Measurements from ENCODE around the gene CAMK2G. TPM values are rescaled to one million over a fixed set of nuclear protein-coding genes. Genes with fewer than 3 reads are reported as not detected.
A peak's percentile ranks its signal among the peaks of the same experiment; 100 is the strongest.
"Not testable (repeated sequence)": the region's sequence is repeated elsewhere in the genome, so short reads cannot be mapped to it uniquely, and the experiment has no call there.

The CAMK2G gene
- total RNA-seq, 1 donor from 2014 or later: 25.7 TPM

DNA sequence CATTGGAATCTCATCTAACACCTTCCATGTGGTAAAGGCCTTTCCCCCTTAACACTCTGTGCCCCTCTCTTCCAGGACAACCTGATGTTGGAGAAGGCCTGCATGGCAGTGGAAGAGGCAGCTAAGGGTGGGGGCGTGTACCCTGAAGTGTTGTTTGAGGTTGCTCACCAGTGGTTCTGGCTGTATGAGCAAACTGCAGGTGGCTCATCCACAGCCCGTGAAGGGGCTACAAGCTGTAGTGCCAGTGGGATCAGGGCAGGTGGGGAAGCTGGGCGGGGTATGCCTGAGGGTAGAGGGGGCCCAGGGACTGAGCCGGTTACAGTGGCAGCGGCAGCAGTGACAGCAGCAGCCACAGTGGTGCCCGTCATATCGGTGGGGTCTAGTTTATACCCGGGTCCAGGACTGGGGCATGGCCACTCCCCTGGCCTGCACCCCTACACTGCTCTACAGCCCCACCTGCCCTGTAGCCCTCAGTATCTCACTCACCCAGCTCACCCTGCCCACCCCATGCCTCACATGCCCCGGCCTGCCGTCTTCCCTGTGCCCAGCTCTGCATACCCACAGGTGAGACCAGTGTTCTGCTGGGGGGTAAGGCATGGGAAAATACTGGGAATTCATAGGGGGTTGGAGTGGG is 75.3 kb downstream of the CAMK2G start:
- Mint-ChIP-seq H3K4me1 (no peaks in the 10 kb centered on the region), H3K4me3 (no peak overlapping the region), H3K27me3 (ENCODE audit: low read depth) (no peaks in the 10 kb centered on the region), H3K9me3 (no peaks in the 10 kb centered on the region), H3K27ac (ENCODE audit: unreplicated experiment) (no peak overlapping the region), H3K36me3 (ENCODE audit: low read depth) (peaks cover 11% of the 10 kb centered on the region)
- TF ChIP-seq, protein P1, sequence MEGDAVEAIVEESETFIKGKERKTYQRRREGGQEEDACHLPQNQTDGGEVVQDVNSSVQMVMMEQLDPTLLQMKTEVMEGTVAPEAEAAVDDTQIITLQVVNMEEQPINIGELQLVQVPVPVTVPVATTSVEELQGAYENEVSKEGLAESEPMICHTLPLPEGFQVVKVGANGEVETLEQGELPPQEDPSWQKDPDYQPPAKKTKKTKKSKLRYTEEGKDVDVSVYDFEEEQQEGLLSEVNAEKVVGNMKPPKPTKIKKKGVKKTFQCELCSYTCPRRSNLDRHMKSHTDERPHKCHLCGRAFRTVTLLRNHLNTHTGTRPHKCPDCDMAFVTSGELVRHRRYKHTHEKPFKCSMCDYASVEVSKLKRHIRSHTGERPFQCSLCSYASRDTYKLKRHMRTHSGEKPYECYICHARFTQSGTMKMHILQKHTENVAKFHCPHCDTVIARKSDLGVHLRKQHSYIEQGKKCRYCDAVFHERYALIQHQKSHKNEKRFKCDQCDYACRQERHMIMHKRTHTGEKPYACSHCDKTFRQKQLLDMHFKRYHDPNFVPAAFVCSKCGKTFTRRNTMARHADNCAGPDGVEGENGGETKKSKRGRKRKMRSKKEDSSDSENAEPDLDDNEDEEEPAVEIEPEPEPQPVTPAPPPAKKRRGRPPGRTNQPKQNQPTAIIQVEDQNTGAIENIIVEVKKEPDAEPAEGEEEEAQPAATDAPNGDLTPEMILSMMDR (conservative IDR thresholded peaks at IDR 0.05): no peak
- DNase-seq (ENCODE audit: low read depth, low spot score): no peak

DNA sequence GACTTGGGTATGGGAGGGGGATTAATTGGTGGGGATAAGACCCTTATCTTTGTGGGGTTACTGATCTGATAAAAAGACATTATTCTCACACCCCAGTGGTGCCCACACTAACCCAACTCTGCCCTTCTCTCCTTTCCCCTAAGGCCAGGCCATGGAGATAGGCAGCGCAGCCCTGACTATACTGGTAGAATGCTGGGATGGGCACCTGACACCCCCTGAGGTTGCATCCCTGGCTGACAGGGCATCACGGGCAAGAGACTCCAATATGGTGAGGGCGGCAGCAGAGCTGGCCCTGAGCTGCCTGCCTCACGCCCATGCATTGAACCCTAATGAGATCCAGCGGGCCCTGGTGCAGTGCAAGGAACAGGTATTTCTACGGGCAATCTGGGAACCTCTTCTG is 76.3 kb downstream of the CAMK2G start:
- TF ChIP-seq, protein P1 (conservative IDR thresholded peaks at IDR 0.05): no peak
- DNase-seq (ENCODE audit: low read depth, low spot score): no peak
- H3K27ac Mint-ChIP-seq (ENCODE audit: unreplicated experiment): peak overlapping the region; percentile 67
- peaks cover 12% of the 10 kb centered on the region for H3K36me3 Mint-ChIP-seq (ENCODE audit: low read depth)
- H3K27me3 Mint-ChIP-seq (ENCODE audit: low read depth): no peaks in the 10 kb centered on the region
- no peaks in the 10 kb centered on the region for H3K9me3 Mint-ChIP-seq
- H3K4me1 Mint-ChIP-seq: no peaks in the 10 kb centered on the region
- peak overlapping the region; percentile 2 for H3K4me3 Mint-ChIP-seq

- no peaks in the 10 kb centered on the region for H3K9me3 Mint-ChIP-seq
- no peak for DNase-seq (ENCODE audit: low read depth, low spot score)
- H3K27me3 Mint-ChIP-seq (ENCODE audit: low read depth): no peaks in the 10 kb centered on the region
- peaks cover 14% of the 10 kb centered on the region for H3K36me3 Mint-ChIP-seq (ENCODE audit: low read depth)
- H3K4me1 Mint-ChIP-seq: no peaks in the 10 kb centered on the region
- H3K4me3 Mint-ChIP-seq: peak overlapping the region; percentile 2
- no peak overlapping the region for H3K27ac Mint-ChIP-seq (ENCODE audit: unreplicated experiment)
- TF ChIP-seq, protein P1 (conservative IDR thresholded peaks at IDR 0.05): no peak
These were observed 76.9 kb downstream of the CAMK2G start for GRCh38 chr10:73797324-73798025.

- no peak for DNase-seq (ENCODE audit: low read depth, low spot score)
- H3K4me3 Mint-ChIP-seq: no peak overlapping the region
- TF ChIP-seq, protein P1 (conservative IDR thresholded peaks at IDR 0.05): no peak
- H3K36me3 Mint-ChIP-seq (ENCODE audit: low read depth): peaks cover 14% of the 10 kb centered on the region
- no peaks in the 10 kb centered on the region for H3K9me3 Mint-ChIP-seq
- no peak overlapping the region for H3K27ac Mint-ChIP-seq (ENCODE audit: unreplicated experiment)
- no peaks in the 10 kb centered on the region for H3K27me3 Mint-ChIP-seq (ENCODE audit: low read depth)
- no peaks in the 10 kb centered on the region for H3K4me1 Mint-ChIP-seq
These were observed 77.6 kb downstream of the CAMK2G start for GRCh38 chr10:73796766-73797165.

GRCh38 chr10:73796035-73796434 is 78.3 kb downstream of the CAMK2G start:
- H3K4me3 Mint-ChIP-seq; H3K27ac Mint-ChIP-seq (ENCODE audit: unreplicated experiment); DNase-seq (ENCODE audit: low read depth, low spot score); H3K27me3 Mint-ChIP-seq (ENCODE audit: low read depth); H3K4me1 Mint-ChIP-seq; H3K9me3 Mint-ChIP-seq: not testable (repeated sequence)
- peaks cover 14% of the 10 kb centered on the region for H3K36me3 Mint-ChIP-seq (ENCODE audit: low read depth)

DNA sequence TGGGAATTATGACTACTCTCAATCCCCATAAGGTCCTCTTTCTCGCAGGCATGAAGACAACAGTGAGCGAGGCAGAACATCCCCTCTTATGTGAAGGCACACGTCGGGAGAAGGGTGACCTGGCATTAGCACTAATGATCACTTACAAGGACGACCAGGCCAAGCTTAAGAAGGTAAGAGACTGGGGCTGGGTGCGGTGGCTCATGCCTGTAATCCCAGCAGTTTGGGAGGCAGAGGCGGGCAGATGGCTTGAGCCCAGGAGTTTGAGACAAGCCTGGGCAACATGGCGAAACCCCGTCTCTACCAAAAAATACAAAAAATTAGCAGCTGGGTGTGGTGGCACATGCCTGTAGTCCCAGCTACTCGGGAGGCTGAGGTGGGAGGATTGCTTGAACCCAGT is 78.9 kb downstream of the CAMK2G start:
- peaks cover 14% of the 10 kb centered on the region for H3K36me3 Mint-ChIP-seq (ENCODE audit: low read depth)
- DNase-seq (ENCODE audit: low read depth, low spot score); H3K4me3 Mint-ChIP-seq; H3K9me3 Mint-ChIP-seq; H3K4me1 Mint-ChIP-seq; H3K27ac Mint-ChIP-seq (ENCODE audit: unreplicated experiment); H3K27me3 Mint-ChIP-seq (ENCODE audit: low read depth): not testable (repeated sequence)
